ENCODE measurements around the gene SPRED3. TPM values are rescaled to one million over a fixed set of nuclear protein-coding genes. Genes with fewer than 3 reads are reported as not detected.
"Not testable (repeated sequence)": the region's sequence is repeated elsewhere in the genome, so short reads cannot be mapped to it uniquely, and the experiment has no call there.

SPRED3 gene
- total RNA-seq, result 1 to 10 TPM in 1 of 4 donors, under 1 TPM in 3; 0.05 to 2.6 (median 0.15) TPM

- Histone ChIP-seq H3K4me3 (peak within 1 kb of the TSS; percentile 33 to 63 (median 55)), H3K9me3 (no peaks in the 10 kb centered on the region), H3K4me1 (peaks cover 6 to 22% of the 10 kb centered on the region in 2 donors), H3K27me3 (peaks cover 0 to 12% (median 5%) of the 10 kb centered on the region in 3 donors), H3K27ac (peak within 1 kb of the TSS; percentile 43 to 78 (median 71)), H3K36me3 (peaks cover 2 to 18% of the 10 kb centered on the region in 2 donors)
- peak in 1 of 2 donors; percentile 4 for ATAC-seq
- in situ Hi-C loops (cut with MboI; ENCODE audit: low sequenced_read_pairs in 4 of 4) (loop anchor here in 1 of 4 donors (25.0 kb wide), 1 partner anchor 449 kb away; the partner anchor contains the start of genes ECH1 and HNRNPL), intact Hi-C loops (cut with DNase I; ENCODE audit: low total_unique reads) (loop anchor here (10.0 kb wide), 1 partner anchor 326 kb away; no protein-coding TSS in a partner anchor)
- no peak for DNase-seq
- TF ChIP-seq POLR2A (IDR thresholded peaks at IDR 0.05) (no peak), CTCF (IDR thresholded peaks at IDR 0.05 in 4 of 5, conservative IDR thresholded peaks at IDR 0.05 in 1 of 5) (no peak)
Measured at GRCh38 chr19:38388349-38389100, at the start of gene SPRED3. Gene SPRED3 (plus strand): TSS chr19:38388697. CDS start chr19:38390303, 1,606 bp downstream.

- ATAC-seq; DNase-seq; H3K4me3 ChIP-seq; H3K36me3 ChIP-seq; H3K27me3 ChIP-seq; H3K9me3 ChIP-seq; H3K4me1 ChIP-seq; H3K27ac ChIP-seq; intact Hi-C loops (cut with DNase I; ENCODE audit: low total_unique reads): not testable (repeated sequence)
- in situ Hi-C loops (cut with MboI; ENCODE audit: low sequenced_read_pairs in 4 of 4), result loop anchor here (25.0 kb wide), 2 partner anchors 202 to 427 kb away; partner anchors contain the start of genes SIPA1L3 (in 4 of the 4) and WDR87 (in 4 of the 4)
Measured at GRCh38 chr19:38339011-38339410, 49.5 kb upstream of the SPRED3 start.

GRCh38 chr19:38340927-38341326 lies 47.6 kb upstream of the SPRED3 start:
- peaks cover 5 to 7% of the 10 kb centered on the region in 2 donors for H3K4me1 ChIP-seq
- ATAC-seq (no peak), DNase-seq (no peak)
- in situ Hi-C loops (cut with MboI; ENCODE audit: low sequenced_read_pairs in 4 of 4) (loop anchor here (25.0 kb wide), 2 partner anchors 204 to 429 kb away; partner anchors contain the start of genes SIPA1L3 (in 4 of the 4) and WDR87 (in 4 of the 4)), intact Hi-C loops (cut with DNase I; ENCODE audit: low total_unique reads) (no loop called here)
- no peak for TF ChIP-seq CTCF (IDR thresholded peaks at IDR 0.05 in 4 of 5, conservative IDR thresholded peaks at IDR 0.05 in 1 of 5)
- TF ChIP-seq POLR2A (IDR thresholded peaks at IDR 0.05), result no peak
- H3K27me3 ChIP-seq, result no peaks in the 10 kb centered on the region
- no peaks in the 10 kb centered on the region for H3K9me3 ChIP-seq
- H3K27ac ChIP-seq, result no peak overlapping the region
- H3K36me3 ChIP-seq, result no peaks in the 10 kb centered on the region
- no peak overlapping the region for H3K4me3 ChIP-seq

GRCh38 chr19:38346837-38347236 lies 41.7 kb upstream of the SPRED3 start:
- no peak for ATAC-seq
- in situ Hi-C loops (cut with MboI; ENCODE audit: low sequenced_read_pairs in 4 of 4), result loop anchor here (25.0 kb wide), 2 partner anchors 210 to 435 kb away; partner anchors contain the start of genes SIPA1L3 (in 4 of the 4) and WDR87 (in 4 of the 4)
- no peak for TF ChIP-seq CTCF (IDR thresholded peaks at IDR 0.05 in 4 of 5, conservative IDR thresholded peaks at IDR 0.05 in 1 of 5)
- TF ChIP-seq POLR2A (IDR thresholded peaks at IDR 0.05), result no peak
- H3K27ac ChIP-seq, result no peak overlapping the region
- H3K9me3 ChIP-seq, result no peaks in the 10 kb centered on the region
- H3K4me3 ChIP-seq, result no peak overlapping the region
- intact Hi-C loops (cut with DNase I; ENCODE audit: low total_unique reads), result no loop called here
- H3K4me1 ChIP-seq, result no peaks in the 10 kb centered on the region
- H3K36me3 ChIP-seq, result no peaks in the 10 kb centered on the region
- H3K27me3 ChIP-seq, result peaks cover 2 to 10% (median 7%) of the 10 kb centered on the region in 3 donors
- DNase-seq, result no peak

GRCh38 chr19:38350883-38351282 lies 37.6 kb upstream of the SPRED3 start:
- TF ChIP-seq POLR2A (IDR thresholded peaks at IDR 0.05), result no peak
- no peak for TF ChIP-seq CTCF (IDR thresholded peaks at IDR 0.05 in 4 of 5, conservative IDR thresholded peaks at IDR 0.05 in 1 of 5)
- Histone ChIP-seq H3K27ac (no peak overlapping the region), H3K9me3 (no peaks in the 10 kb centered on the region), H3K4me1 (no peaks in the 10 kb centered on the region), H3K27me3 (peaks cover 8 to 28% (median 24%) of the 10 kb centered on the region in 3 donors), H3K36me3 (no peaks in the 10 kb centered on the region), H3K4me3 (no peak overlapping the region)
- no peak for DNase-seq
- intact Hi-C loops (cut with DNase I; ENCODE audit: low total_unique reads) (no loop called here), in situ Hi-C loops (cut with MboI; ENCODE audit: low sequenced_read_pairs in 4 of 4) (no loop called here)
- ATAC-seq, result no peak

Measured in gastrocnemius medialis (tissue), 4 donors.